ENCODE measurements around the gene ZNF892. TPM values are rescaled to one million over a fixed set of nuclear protein-coding genes. Genes with fewer than 3 reads are reported as not detected.

The ZNF892 gene
- total and polyA plus RNA-seq, 2 of the 13 experiments (the other 11 are each of a cell fraction or from before 2014, with no cell fraction given): not detected

- TF ChIP-seq MAZ (IDR thresholded peaks at IDR 0.05; ENCODE audit: borderline replicate concordance, low read depth, low read length) (no peak), MAZ (CRISPR knock-in tag; IDR thresholded peaks at IDR 0.05; ENCODE audit: low read depth) (no peak), ZNF468 (CRISPR knock-in tag; IDR thresholded peaks at IDR 0.05) (no peak), ZNF501 (CRISPR knock-in tag; IDR thresholded peaks at IDR 0.05) (peak; percentile 56; the same call in 1 of the 2 replicates), RCOR2 (CRISPR knock-in tag; IDR thresholded peaks at IDR 0.05) (no peak), ATF5 (CRISPR knock-in tag; IDR thresholded peaks at IDR 0.05; ENCODE audit: low read depth) (no peak), FOXJ3 (CRISPR knock-in tag; IDR thresholded peaks at IDR 0.05; ENCODE audit: borderline replicate concordance) (no peak), MED1 (CRISPR knock-in tag; IDR thresholded peaks at IDR 0.05) (no peak), ZNF232 (CRISPR knock-in tag; IDR thresholded peaks at IDR 0.05; ENCODE audit: borderline replicate concordance) (0 out of 2 replicates have a peak, but pooled peaks have one; percentile 43), ZNF557 (CRISPR knock-in tag; IDR thresholded peaks at IDR 0.05) (no peak), REL (CRISPR knock-in tag; conservative IDR thresholded peaks at IDR 0.05) (no peak), MXD4 (CRISPR knock-in tag; IDR thresholded peaks at IDR 0.05) (no peak), ZMAT3 (CRISPR knock-in tag; conservative IDR thresholded peaks at IDR 0.05) (no peak), ZNF800 (CRISPR knock-in tag; IDR thresholded peaks at IDR 0.05) (no peak), PCBP2 (optimal IDR thresholded peaks at IDR 0.05; ENCODE audit: low read depth, low read length, poor library complexity, severe bottlenecking) (no peak), KDM5B (CRISPR knock-in tag; IDR thresholded peaks at IDR 0.05; ENCODE audit: borderline replicate concordance) (peak; percentile 52), ZKSCAN1 (IDR thresholded peaks at IDR 0.05; ENCODE audit: low read length) (no peak), XBP1 (CRISPR knock-in tag; IDR thresholded peaks at IDR 0.05) (no peak), ZSCAN20 (CRISPR knock-in tag; IDR thresholded peaks at IDR 0.05; ENCODE audit: borderline replicate concordance) (no peak), DBP (CRISPR knock-in tag; IDR thresholded peaks at IDR 0.05; ENCODE audit: not compliant biosample characterization) (no peak), ZNF317 (CRISPR knock-in tag; IDR thresholded peaks at IDR 0.05) (no peak), NR1H2 (CRISPR knock-in tag; IDR thresholded peaks at IDR 0.05; ENCODE audit: borderline replicate concordance, low read depth) (no peak), ZNF777 (CRISPR knock-in tag; IDR thresholded peaks at IDR 0.05) (no peak), ZNF839 (CRISPR knock-in tag; IDR thresholded peaks at IDR 0.05; ENCODE audit: borderline replicate concordance) (no peak), SNAI1 (CRISPR knock-in tag; IDR thresholded peaks at IDR 0.05; ENCODE audit: borderline replicate concordance) (no peak)
- TF ChIP-seq, protein P1, sequence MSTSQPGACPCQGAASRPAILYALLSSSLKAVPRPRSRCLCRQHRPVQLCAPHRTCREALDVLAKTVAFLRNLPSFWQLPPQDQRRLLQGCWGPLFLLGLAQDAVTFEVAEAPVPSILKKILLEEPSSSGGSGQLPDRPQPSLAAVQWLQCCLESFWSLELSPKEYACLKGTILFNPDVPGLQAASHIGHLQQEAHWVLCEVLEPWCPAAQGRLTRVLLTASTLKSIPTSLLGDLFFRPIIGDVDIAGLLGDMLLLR (CRISPR knock-in tag; IDR thresholded peaks at IDR 0.05): 0 out of 2 replicates have a peak, but pooled peaks have one; percentile 74
These were observed 48.3 kb upstream of the ZNF892 start (continued) for GRCh38 chr2:95158891-95159619.
